HG03175 (cell line): ENCODE data around the gene AP1M2.

Experiments used
- ATAC-seq: cut with Tn5 transposase; IDR thresholded peaks from one replicate; pipeline ENCODE4 v1.9.1; 2021; ENCODE audit warnings: mild to moderate bottlenecking, moderate library complexity; ENCODE audit not compliant: unreplicated experiment

Gene AP1M2

GRCh38 chr19:10587022-10587838 lies at the start of gene AP1M2:
Gene AP1M2 (minus strand): TSS chr19:10587312. CDS start chr19:10587231, 81 bp downstream.
- no peak for ATAC-seq

- ATAC-seq, result no peak
These were observed 49.3 kb upstream of the AP1M2 start for GRCh38 chr19:10636304-10636972.

GRCh38 chr19:10634963-10635362 lies 47.9 kb upstream of the AP1M2 start:
- no peak for ATAC-seq

- ATAC-seq, result no peak
These were observed 47.3 kb upstream of the AP1M2 start for GRCh38 chr19:10634430-10634829.

- no peak for ATAC-seq
These were observed 44.8 kb upstream of the AP1M2 start for GRCh38 chr19:10631874-10632273.

- ATAC-seq, result no peak
These were observed 38.6 kb upstream of the AP1M2 start for GRCh38 chr19:10625762-10626138.

- no peak for ATAC-seq
These were observed 38.1 kb upstream of the AP1M2 start, which contains the start of gene SLC44A2 for GRCh38 chr19:10625003-10625761. Gene SLC44A2 (plus strand): TSS chr19:10625553. CDS start chr19:10625634, 81 bp downstream.

- ATAC-seq, result no peak
These were observed 37.5 kb upstream of the AP1M2 start for GRCh38 chr19:10624585-10624984.

GRCh38 chr19:10621966-10622365 lies 34.9 kb upstream of the AP1M2 start:
- ATAC-seq, result no peak

GRCh38 chr19:10620786-10621185 lies 33.7 kb upstream of the AP1M2 start:
- no peak for ATAC-seq

- no peak for ATAC-seq
These were observed 31.7 kb upstream of the AP1M2 start for GRCh38 chr19:10618846-10619245.

GRCh38 chr19:10617409-10618121 lies 30.5 kb upstream of the AP1M2 start:
- no peak for ATAC-seq

GRCh38 chr19:10615429-10616023 lies 28.4 kb upstream of the AP1M2 start:
- no peak for ATAC-seq

GRCh38 chr19:10612499-10613119 lies 25.5 kb upstream of the AP1M2 start:
- no peak for ATAC-seq

GRCh38 chr19:10611907-10612306 lies 24.8 kb upstream of the AP1M2 start:
- no peak for ATAC-seq

GRCh38 chr19:10604460-10604980 lies 17.4 kb upstream of the AP1M2 start:
- ATAC-seq, result peak; percentile 17

GRCh38 chr19:10603873-10604459 lies 16.9 kb upstream of the AP1M2 start:
- ATAC-seq, result peak; percentile 34

GRCh38 chr19:10603084-10603872 lies 16.2 kb upstream of the AP1M2 start:
- peak; percentile 39 for ATAC-seq
